Measurements from ENCODE around the gene SIGLEC10.

DNA sequence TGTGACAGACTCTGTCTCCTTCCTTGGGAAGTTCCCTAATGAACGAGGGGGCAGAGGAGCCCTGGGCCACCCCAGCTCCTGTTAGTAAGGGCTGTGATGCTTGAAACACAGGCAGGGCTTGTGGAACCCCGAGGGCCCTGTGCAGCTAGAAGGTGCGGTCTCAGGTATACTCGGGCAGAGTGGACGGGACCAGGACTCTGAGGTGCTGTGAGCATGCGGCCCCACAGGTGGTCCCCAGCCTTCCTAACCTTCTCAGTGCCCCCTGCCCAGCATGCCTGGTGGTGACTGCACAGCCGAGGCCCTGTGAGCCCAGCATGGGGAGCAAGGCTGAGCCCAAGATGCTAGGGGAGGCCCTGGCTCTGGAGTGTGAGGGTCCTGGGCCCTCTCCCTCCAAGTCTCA lies 44.8 kb upstream of the SIGLEC10 start:
- TF ChIP-seq CTCF (IDR thresholded peaks at IDR 0.05 in 2 of 3, conservative IDR thresholded peaks at IDR 0.05 in 1 of 3; ENCODE audit: borderline replicate concordance in 1 of 3, insufficient read depth in 1 of 3, low read depth in 2 of 3, low read length in 2 of 3) (no peak), RAD21 (IDR thresholded peaks at IDR 0.05; ENCODE audit: low read depth) (no peak), FOSL1 (IDR thresholded peaks at IDR 0.05; ENCODE audit: low read depth) (no peak)
- TF ChIP-seq, protein P1, sequence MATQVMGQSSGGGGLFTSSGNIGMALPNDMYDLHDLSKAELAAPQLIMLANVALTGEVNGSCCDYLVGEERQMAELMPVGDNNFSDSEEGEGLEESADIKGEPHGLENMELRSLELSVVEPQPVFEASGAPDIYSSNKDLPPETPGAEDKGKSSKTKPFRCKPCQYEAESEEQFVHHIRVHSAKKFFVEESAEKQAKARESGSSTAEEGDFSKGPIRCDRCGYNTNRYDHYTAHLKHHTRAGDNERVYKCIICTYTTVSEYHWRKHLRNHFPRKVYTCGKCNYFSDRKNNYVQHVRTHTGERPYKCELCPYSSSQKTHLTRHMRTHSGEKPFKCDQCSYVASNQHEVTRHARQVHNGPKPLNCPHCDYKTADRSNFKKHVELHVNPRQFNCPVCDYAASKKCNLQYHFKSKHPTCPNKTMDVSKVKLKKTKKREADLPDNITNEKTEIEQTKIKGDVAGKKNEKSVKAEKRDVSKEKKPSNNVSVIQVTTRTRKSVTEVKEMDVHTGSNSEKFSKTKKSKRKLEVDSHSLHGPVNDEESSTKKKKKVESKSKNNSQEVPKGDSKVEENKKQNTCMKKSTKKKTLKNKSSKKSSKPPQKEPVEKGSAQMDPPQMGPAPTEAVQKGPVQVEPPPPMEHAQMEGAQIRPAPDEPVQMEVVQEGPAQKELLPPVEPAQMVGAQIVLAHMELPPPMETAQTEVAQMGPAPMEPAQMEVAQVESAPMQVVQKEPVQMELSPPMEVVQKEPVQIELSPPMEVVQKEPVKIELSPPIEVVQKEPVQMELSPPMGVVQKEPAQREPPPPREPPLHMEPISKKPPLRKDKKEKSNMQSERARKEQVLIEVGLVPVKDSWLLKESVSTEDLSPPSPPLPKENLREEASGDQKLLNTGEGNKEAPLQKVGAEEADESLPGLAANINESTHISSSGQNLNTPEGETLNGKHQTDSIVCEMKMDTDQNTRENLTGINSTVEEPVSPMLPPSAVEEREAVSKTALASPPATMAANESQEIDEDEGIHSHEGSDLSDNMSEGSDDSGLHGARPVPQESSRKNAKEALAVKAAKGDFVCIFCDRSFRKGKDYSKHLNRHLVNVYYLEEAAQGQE (IDR thresholded peaks at IDR 0.05; ENCODE audit: low read depth): no peak

Measured in HCT116 (cell line).